GF-D8 (cell line): ENCODE data around the gene LLGL2.
"Not testable (repeated sequence)": the region's sequence is repeated elsewhere in the genome, so short reads cannot be mapped to it uniquely, and the experiment has no call there.

Source experiments
- DNase-seq: peaks from one replicate; lab custom pipeline; 2025; lab: John Stamatoyannopoulos, UW

LLGL2 gene

GRCh38 chr17:75507733-75508719, 17.5 kb upstream of the LLGL2 start:
- no peak for DNase-seq

GRCh38 chr17:75508931-75509361, 16.6 kb upstream of the LLGL2 start:
- no peak for DNase-seq

DNA sequence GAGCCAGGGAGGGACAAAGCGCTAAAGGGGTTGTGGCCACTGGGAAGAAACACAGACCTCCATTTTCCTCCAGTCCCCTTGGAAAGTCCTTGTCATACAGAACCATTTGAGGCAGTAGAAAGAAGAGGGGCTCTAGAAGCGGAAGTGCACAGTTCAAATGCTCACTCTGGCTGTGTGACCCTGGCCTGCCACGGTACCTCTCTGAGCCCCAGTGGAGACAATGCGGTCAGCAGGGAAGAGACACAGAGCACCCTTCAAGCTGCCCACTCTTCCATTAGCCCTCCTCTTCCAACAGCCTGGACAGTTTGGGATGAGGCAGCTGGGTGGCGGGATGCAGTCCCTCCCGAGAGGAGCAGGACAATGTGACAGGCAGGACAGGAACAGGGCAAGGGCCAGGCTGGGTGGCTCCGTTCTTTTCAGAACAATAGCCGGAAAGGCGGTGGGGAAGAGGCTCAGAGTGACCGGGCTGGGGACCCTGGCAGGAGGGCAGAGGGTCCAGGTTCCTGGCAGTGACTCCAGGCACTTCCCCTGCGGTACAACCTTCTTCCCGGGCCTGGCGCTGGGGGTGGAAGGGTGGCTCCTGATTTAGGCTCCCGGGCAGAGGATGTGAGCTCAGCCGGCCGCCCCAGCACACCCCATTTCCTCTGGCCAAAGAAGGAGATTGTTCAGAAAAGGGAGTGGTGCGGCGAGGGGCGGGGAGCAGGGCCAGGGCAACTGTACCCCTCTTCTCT, 15.8 kb upstream of the LLGL2 start:
- DNase-seq, result no peak

GRCh38 chr17:75511270-75511609, 14.3 kb upstream of the LLGL2 start:
- no peak for DNase-seq

GRCh38 chr17:75511610-75512575, 13.6 kb upstream of the LLGL2 start:
- DNase-seq, result no peak

DNA sequence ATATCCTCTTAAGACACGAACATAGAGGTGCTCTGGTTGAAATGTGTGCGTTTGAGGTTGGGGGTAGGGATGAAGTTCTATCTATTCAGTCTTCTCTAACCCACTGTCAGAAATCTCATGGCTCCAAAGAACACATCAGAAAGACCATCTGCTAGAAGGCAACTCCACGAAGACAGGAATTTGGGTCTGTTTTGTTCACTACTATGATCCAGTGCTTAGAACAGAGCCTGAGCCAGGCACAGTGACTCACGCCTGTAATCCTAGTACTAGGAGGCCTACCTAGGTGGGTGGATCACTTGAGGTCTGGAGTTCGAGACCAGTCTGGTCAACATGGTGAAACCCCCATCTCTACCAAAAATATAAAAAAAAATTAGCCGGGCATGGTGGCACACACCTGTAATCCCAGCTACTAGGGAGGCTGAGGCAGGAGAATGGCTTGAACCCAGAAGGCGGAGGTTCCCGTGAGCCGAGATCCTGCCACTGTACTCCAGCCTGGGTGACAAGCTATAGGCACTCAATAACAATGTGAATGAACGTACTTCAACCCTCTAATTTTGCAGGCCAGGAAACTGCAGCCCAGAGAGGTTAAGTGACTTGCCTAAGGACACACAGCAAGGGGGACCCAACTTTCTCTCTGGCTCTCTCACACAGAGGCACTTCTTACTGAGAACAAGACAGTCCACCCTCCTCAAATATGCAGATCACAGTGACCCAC, 12.4 kb upstream of the LLGL2 start:
- DNase-seq, result no peak

GRCh38 chr17:75513641-75514000, 11.9 kb upstream of the LLGL2 start:
- DNase-seq, result no peak

DNA sequence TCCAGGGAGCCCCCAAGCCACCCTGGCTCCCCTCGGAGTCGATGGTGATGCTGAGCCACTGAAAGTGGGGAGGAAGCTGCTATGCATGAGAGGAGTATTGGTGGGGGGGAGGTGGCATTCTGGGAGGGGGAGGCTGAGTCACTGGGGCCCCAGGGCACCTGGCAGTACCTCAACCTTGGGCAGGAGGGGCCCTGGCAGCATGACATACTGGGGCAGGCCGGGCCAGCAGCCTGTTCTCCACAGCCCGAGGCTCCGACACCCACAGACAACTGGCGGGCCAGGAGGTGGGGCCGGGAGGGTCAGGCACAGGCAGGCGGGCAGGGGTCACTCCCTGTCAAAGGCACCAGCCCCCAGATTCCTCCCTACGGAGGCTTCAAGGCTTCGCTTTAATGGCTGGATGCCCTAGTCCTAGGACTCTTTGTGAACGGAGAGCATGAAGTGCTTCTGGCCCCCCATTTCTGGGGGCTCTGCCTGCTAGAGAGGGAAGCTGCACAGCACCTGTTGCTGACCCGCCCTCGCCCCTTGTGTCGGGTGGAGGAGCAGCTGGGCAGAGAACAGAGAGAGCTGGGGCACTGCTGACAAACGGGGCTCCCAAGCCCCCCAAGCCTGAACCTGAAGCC, 11.1 kb upstream of the LLGL2 start:
- no peak for DNase-seq

GRCh38 chr17:75514919-75515495, 10.5 kb upstream of the LLGL2 start:
- DNase-seq, result no peak

- DNase-seq, result no peak
Observed at GRCh38 chr17:75515496-75516254, 9.8 kb upstream of the LLGL2 start, which contains the start of gene CASKIN2. CASKIN2 (minus strand) TSS chr17:75515537; CDS start chr17:75513804, 1,733 bp downstream.

- DNase-seq, result peak; percentile 62
Observed at GRCh38 chr17:75516255-75516618, 9.3 kb upstream of the LLGL2 start, which contains the start of gene TSEN54. TSEN54 (plus strand) TSS chr17:75516528; CDS start chr17:75516561, 33 bp downstream.

DNA sequence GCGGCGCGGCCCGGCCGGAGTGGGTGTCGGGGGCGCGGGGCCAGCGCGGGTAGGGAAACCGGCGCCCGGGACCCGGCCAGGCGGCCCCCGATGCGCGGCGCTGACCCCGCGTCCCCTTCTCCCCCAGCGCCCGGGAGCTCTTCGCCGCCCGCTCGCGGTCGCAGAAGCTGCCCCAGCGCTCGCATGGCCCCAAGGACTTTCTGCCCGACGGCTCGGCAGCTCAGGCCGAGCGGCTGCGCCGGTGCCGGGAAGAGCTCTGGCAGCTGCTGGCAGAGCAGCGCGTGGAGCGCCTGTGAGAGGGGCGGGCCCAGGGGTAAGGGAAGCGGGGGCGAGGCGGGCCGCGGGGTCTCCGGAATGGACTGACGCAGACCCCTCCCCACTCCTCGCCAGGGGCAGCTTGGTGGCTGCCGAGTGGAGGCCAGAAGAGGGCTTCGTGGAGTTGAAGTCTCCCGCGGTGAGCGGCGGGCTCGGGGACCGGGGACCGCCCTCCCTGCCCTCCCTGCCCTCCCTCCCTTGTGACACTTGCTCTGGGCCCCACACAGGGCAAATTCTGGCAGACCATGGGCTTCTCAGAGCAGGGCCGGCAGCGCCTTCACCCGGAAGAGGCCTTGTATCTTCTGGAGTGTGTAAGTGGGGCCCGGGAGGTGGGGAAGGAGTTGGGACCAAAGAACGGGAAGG, 8.7 kb upstream of the LLGL2 start:
- DNase-seq, result no peak

DNA sequence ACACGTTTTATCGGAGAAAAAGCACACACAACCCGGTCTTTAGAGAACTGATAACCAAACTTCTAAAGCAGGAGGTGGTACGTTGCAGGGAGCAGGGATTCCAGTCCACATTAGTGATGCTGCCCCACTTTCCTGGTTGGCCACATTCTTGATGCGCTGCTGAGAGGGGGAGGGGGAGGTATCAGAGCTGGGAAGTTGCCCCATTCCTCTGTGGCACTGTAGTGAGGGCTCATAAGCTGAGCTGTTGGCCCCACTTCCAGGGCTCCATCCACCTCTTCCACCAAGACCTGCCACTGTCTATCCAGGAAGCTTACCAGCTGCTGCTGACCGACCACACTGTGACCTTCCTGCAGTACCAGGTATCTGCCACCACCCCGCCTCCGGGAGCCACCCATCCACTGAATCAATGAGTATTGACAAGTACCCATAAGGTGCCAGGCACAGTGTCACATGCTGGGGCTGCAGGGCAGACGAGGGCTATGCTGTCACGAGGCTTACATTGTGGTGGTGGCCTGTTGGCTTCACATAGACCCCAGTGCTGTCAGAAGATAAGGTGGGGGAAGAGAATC, 8.1 kb upstream of the LLGL2 start:
- no peak for DNase-seq

- DNase-seq, result peak; percentile 20
Observed at GRCh38 chr17:75518201-75518600, 7.3 kb upstream of the LLGL2 start.

DNA sequence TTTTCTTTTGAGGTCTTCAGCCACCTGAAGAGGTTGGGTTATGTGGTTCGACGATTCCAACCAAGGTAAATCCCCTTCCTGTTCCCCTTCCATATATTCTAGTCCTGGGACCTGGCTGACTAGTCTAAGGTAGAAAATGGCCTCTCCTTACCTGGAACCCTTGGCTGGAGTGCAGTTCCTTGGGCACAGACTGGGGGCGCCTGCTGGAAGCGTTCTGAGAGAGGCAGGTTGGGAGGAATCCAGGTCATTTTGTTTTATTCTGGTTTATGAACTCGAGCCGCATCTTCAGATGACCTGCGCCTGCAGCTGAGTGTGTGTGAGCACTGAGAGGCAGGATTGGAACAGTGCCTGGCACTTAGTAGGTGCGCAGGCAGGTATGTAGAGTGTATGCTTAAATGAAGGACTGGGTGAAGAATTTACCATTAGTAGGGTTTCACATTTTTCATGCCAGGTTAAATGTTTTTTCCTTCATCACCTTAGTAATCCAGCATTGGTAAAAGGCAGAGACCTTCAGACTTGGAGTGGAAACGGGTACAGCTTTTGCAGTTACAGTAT, 6.4 kb upstream of the LLGL2 start:
- no peak for DNase-seq

- not testable (repeated sequence) for DNase-seq
Observed at GRCh38 chr17:75520413-75520812, 5.1 kb upstream of the LLGL2 start.

DNA sequence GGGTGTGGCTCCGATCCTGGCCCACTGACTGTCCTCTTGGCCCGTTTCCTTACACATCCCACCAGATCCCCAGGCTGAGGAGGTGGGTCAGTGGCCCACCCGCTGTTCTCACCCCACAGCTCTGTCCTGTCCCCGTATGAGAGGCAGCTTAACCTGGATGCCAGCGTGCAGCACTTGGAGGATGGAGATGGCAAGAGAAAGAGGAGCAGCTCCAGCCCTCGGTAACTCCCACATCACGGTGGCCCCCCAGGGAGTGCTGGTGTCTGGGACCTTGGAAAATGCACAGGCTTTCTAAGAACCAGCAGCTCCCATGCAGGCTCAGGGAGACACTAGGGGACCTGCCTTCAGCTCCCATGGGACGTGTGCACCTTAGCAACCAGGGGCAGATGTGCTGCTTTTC, 4.2 kb upstream of the LLGL2 start:
- no peak for DNase-seq

DNA sequence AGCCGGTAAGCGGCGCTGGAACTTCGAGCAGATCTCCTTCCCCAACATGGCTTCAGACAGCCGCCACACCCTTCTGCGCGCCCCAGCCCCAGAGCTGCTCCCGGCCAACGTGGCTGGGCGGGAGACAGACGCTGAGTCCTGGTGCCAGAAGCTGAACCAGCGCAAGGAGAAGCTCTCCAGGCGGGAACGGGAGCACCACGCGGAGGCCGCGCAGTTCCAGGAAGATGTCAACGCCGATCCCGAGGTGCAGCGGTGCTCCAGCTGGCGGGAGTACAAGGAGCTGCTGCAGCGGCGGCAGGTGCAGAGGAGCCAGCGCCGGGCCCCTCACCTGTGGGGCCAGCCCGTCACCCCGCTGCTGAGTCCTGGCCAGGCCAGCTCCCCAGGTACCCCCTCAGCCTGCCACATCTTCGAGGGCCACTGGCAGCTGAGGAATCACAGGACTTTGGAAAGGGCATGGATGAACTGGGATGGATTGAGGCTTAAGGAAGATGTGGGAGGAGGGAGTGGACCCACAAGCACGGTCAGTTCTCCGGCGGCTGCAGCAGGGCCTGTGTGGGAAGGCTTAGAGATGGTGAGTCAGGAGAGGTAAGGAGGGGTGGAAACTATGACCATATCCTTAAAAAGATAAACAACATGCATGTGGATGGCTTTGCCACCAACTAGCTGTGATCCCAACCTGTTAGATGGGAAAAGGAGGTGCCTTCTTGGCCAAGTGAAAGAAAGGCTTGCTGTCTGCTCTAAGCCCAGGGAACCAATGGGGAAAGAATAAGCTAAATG, 3.4 kb upstream of the LLGL2 start:
- DNase-seq, result no peak
